Inferior parietal cortex (tissue), 1 donor: ENCODE results near the gene SUFU.
A peak's percentile ranks its signal among the peaks of the same experiment; 100 is the strongest.

Experiments used
- DNase-seq: peaks from one replicate; pipeline ENCODE4 v3.0.0-alpha.2; 2016; ENCODE audit errors: extremely low spot score

SUFU gene

GRCh38 chr10:102595293-102595692, 91.5 kb downstream of the SUFU start:
- no peak for DNase-seq

GRCh38 chr10:102595897-102596296, 92.1 kb downstream of the SUFU start:
- no peak for DNase-seq

GRCh38 chr10:102596506-102596971, 92.8 kb downstream of the SUFU start:
- peak; percentile 65 for DNase-seq

GRCh38 chr10:102597131-102597991, 93.6 kb downstream of the SUFU start:
- DNase-seq = no peak

DNA sequence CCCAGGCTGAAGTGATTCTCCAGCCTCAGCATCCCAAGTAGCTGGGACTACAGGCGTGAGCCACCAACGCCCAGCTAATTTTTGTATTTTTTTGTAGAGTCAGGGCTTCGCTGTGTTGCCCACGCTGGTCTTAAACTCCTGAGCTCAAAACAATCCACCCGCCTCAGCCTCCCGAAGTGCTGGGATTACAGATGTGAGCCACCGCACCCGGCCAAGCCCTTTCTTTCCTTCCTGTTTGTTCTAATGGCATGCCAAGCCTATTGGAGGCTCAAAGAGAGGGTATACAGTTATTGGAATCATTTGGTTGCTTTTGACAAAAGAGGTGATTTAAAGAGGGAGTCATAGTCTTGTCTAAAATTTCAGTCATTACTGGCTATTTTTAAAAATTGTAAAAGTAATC, 94.5 kb downstream of the SUFU start:
- DNase-seq = no peak

GRCh38 chr10:102599565-102600327, 96.0 kb downstream of the SUFU start:
- no peak for DNase-seq

DNA sequence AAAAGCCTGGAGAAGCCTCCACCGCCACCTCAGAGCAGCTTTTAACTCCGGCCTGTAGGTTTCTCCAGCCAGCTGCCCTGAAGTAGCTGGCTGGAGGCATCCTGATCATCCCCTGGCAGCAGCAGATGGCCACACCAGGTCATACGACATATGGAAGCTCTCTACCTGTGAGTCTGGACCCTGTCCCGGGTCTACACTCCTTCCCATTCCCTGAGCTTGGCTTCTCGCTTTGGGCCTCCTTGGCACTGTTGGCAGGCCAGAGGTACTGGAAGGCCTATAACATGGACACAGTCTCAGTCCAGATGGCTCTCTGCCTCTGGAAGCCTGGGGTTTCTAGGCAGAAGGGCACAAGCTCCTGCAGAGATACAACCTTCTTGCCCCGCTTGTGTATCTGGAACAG, 97.0 kb downstream of the SUFU start:
- DNase-seq = no peak

GRCh38 chr10:102601639-102602038, 97.9 kb downstream of the SUFU start:
- DNase-seq = no peak

DNA sequence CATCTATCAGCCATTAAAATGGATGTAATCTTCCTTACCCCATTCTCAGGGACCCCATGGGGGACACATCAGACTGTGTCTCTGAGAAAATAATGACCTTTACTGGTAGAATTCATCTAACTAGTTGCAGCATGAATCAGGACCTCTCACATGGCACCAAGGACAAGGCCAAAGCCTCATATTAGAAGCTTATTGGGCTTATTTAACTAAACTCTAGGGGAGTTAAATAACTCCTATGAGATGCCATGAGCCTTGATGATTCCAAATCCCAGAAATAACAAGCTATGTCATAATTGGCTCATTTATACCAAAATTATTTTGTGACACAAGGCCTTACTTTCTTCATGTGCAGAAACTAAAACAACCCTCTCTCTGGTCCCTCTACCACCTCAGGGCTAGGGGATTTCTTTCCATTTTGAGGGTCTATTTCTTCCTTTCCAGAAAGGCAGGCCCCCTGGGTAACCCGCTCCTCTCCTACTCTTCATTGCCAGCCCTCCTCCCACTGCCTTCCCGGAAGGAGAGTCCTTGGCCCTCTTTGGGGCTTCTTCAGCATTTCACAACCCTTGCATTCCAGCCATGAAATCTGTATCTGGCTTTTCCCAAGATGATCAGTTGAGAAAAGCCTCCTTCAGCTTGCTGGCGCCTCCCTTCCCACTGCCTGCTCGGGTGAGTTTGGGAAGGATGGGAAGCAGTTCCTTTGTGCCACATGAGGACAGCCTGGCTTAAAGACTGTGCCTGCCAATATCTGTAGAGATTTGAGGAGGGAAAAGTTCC, 98.7 kb downstream of the SUFU start:
- no peak for DNase-seq

DNA sequence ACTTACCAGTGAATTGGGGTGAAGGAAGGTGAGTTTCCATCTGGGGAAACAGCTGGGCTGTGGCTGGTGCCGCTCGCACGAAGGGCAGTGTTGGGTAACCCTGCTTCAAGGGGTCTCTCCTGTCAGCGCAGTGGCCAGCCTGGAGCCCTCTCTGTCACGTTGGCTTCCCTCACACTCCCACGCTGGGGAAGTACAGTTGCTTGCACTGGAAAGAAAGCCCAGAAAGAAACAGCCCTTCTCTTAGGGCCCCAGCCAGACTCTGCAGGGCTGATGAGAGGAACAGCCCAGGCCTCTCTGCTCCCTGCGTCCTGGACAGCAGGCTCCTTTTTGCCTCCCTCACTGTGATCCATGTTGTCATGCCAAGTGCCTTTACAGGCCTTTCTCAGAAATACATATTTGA, 100.2 kb downstream of the SUFU start:
- no peak for DNase-seq

DNA sequence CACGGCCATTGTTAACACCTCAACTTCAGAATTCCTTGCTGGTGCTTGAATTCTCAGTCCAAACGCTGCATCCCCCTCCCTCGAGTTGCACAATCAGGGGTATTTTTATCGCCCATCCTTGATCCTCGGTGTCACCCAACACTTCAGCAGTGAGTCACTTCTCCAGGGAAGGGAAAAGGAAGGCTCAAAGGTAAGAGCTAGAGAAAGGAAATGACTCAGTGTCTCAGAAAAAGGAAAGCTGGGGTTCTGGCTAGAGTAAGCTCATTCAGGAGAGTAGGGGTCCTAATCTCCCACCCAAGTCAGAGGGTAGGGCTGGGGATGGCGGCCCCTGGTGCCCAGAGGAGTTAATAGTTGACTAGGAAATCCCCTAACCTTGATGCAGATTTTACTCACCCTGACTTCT, 100.7 kb downstream of the SUFU start:
- no peak for DNase-seq

DNA sequence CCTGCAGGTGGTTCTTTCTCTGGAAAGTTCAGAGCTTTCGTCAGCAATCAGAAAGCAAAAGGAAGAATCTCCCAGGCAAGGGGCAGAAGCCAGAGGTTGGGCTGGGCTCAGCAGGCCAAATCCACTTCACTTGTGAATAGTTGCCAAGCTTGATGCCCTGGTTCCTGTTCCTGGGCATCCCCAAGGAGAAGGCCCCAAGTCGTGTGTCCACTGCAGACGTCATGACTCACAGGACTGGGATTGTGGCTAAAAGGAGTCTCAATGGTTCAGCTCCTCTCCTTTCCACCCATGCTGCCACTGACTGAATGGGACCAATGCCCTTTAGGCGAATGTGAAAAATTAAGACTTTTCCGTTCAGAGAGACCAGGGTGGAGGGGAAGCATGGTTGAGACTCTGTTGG, 101.9 kb downstream of the SUFU start:
- DNase-seq = no peak

GRCh38 chr10:102608487-102608886, 104.7 kb downstream of the SUFU start:
- DNase-seq = no peak

GRCh38 chr10:102610441-102610887, 106.7 kb downstream of the SUFU start:
- no peak for DNase-seq

DNA sequence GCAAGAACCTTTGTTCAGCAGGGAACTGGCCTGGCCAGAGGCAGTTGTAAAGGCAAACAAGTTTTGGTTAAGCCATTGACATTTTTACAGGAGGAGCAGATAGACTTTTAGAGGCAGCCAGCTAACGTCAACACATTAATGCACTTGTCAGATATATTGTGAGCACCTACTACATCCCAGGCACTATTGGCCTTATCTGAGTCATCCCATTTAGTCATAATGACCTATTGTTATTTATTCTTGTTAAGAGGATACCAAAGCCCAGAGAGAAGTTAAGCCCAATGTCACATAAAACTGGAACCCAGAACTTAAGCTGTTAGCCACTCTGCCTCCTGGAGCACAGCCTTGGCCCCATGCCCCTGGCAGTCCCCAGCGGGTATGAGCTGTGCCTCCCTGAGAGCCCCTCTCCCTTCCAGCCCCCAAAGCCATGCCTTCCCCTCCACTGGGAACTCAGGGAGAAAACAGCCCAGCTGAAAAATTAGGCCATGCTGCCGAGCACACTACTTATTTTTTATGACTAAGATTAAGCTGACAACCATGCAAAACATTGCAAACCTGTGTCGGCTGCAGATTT, 107.8 kb downstream of the SUFU start:
- no peak for DNase-seq

- DNase-seq = no peak
These were observed 109.1 kb downstream of the SUFU start for GRCh38 chr10:102612964-102613275.

DNA sequence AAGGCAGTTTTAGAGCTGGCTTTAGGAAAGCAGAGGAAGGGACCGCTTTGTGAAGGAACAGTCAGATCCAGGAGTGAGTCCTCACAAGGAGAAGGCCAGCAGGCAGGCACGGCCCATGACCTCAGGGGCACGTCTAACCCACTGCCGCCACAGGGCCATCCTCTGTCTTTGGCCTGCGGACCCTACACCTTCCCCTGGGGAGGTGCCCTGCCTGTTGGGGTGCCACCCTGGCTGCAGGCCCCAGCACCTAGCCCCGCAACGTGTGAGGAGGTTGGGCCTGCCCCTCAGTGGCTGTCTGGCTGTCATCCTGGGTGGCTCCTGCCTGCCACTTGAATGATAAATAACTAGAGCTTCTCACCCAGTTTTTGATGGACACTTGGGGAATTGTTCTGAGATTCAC, 109.5 kb downstream of the SUFU start:
- no peak for DNase-seq

- no peak for DNase-seq
These were observed 110.0 kb downstream of the SUFU start for GRCh38 chr10:102613785-102614184.

GRCh38 chr10:102614888-102615287, 111.1 kb downstream of the SUFU start:
- no peak for DNase-seq

GRCh38 chr10:102615361-102615760, 111.6 kb downstream of the SUFU start:
- DNase-seq = no peak

DNA sequence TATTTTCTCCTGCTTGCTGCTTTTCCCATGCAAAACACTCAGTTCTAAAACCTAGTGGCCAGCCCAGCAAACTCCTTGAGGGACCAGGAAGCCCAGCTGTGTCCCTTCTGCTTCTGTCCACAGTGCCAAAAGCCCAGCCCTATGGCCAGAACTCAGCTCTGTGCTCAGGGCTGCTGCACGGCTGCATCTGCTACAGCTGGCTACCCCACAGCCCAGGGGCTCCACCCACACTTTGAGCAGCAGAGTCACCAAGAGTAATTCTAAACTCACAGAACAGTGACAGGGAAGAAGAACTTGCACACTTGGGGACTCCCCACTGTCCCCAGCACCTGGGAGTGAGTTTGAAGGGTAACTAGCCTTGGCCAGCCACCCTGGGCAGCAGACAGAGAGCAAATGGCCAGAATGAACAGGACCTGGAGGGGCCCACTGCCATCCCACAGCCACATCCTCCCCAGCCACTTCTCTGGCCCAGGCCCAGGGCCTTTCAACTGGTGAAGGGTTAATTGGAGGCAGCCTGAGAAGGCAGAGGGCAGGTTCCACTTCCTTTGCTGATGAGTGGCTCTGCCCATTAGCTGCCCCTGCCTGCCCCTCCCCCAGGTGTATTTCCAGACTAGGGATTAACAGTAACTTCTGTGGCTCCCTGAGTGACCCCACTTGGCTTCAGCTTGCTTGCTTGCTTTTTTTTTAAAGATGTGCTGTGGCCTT, 112.4 kb downstream of the SUFU start:
- no peak for DNase-seq
